NCI-H146 treated with DMSO at 0.1 percent for 48 hours (cell line): ENCODE measurements around the gene CLMN.

ENCODE experiments used
- DNase-seq: peaks from one replicate; lab custom pipeline; 2025; ENCODE audit not compliant: unreplicated experiment; lab: John Stamatoyannopoulos, UW

The CLMN gene

GRCh38 chr14:95245334-95245733 lies 74.4 kb downstream of the CLMN start:
- DNase-seq: no peak

- no peak for DNase-seq
These were observed 75.1 kb downstream of the CLMN start for GRCh38 chr14:95244587-95244986.

- no peak for DNase-seq
These were observed 76.8 kb downstream of the CLMN start for GRCh38 chr14:95242870-95243269.

GRCh38 chr14:95240859-95241813 lies 78.6 kb downstream of the CLMN start:
- DNase-seq: no peak

GRCh38 chr14:95238487-95239298 lies 81.0 kb downstream of the CLMN start:
- DNase-seq: no peak

GRCh38 chr14:95237958-95238340 lies 81.8 kb downstream of the CLMN start:
- no peak for DNase-seq

GRCh38 chr14:95237121-95237957 lies 82.4 kb downstream of the CLMN start:
- DNase-seq: no peak

GRCh38 chr14:95236221-95236620 lies 83.5 kb downstream of the CLMN start:
- DNase-seq: no peak

GRCh38 chr14:95235767-95236166 lies 83.9 kb downstream of the CLMN start:
- DNase-seq: no peak

GRCh38 chr14:95235351-95235750 lies 84.4 kb downstream of the CLMN start:
- DNase-seq: no peak

- DNase-seq: no peak
These were observed 85.3 kb downstream of the CLMN start for GRCh38 chr14:95234426-95234825.

- DNase-seq: no peak
These were observed 85.9 kb downstream of the CLMN start for GRCh38 chr14:95233702-95234241.

GRCh38 chr14:95232894-95233584 lies 86.7 kb downstream of the CLMN start:
- no peak for DNase-seq

- DNase-seq: no peak
These were observed 87.6 kb downstream of the CLMN start for GRCh38 chr14:95231966-95232633.

GRCh38 chr14:95229749-95230148 lies 90.0 kb downstream of the CLMN start:
- no peak for DNase-seq

GRCh38 chr14:95228240-95228639 lies 91.5 kb downstream of the CLMN start:
- no peak for DNase-seq

- no peak for DNase-seq
These were observed 92.3 kb downstream of the CLMN start for GRCh38 chr14:95227279-95227860.

- no peak for DNase-seq
These were observed 92.9 kb downstream of the CLMN start for GRCh38 chr14:95226801-95227200.

- no peak for DNase-seq
These were observed 94.3 kb downstream of the CLMN start for GRCh38 chr14:95225251-95225887.
